Nephron (organoid): Measurements from ENCODE around the gene MSI2.
A peak's percentile ranks its signal among the peaks of the same experiment; 100 is the strongest.

Experiments
- H3K27ac Mint-ChIP-seq, 3 experiments: 2 replicates each; pipeline ENCODE4 v1.8.0; 2020; ENCODE audit warnings: mixed read lengths in 3 of 3, mild to moderate bottlenecking in 2 of 3, moderate library complexity in 1 of 3
- H3K27me3 Mint-ChIP-seq: 2 replicates; pipeline ENCODE4 v1.8.0; 2021; ENCODE audit warnings: low read depth, mild to moderate bottlenecking, moderate library complexity, mixed read lengths
- H3K36me3 Mint-ChIP-seq: 2 replicates; pipeline ENCODE4 v1.8.0; 2020; ENCODE audit warnings: low read depth, mixed read lengths
- H3K4me1 Mint-ChIP-seq: 2 replicates; pipeline ENCODE4 v1.8.0; 2020; ENCODE audit warnings: mixed read lengths
- H3K4me3 Mint-ChIP-seq, 3 experiments: 2 replicates each; pipeline ENCODE4 v1.8.0; 2020; ENCODE audit warnings: mild to moderate bottlenecking in 3 of 3, mixed read lengths in 3 of 3, moderate library complexity in 2 of 3
- H3K9me3 Mint-ChIP-seq: 2 replicates; pipeline ENCODE4 v1.8.0; 2020; ENCODE audit warnings: mixed read lengths
- CTCF ChIP-seq, 3 experiments: fragments of 200-600 bp; sonication (generic); IDR thresholded peaks; one replicate each; pipeline ENCODE4 v1.5.0; 2021; ENCODE audit warnings: antibody characterized with exemption in 3 of 3; ENCODE audit not compliant: unreplicated experiment in 3 of 3

MSI2 gene

GRCh38 chr17:57533684-57534305 is 277.5 kb downstream of the MSI2 start:
- H3K9me3 Mint-ChIP-seq = no peaks in the 10 kb centered on the region
- H3K36me3 Mint-ChIP-seq = peaks cover 8% of the 10 kb centered on the region
- no peak for TF ChIP-seq CTCF (IDR thresholded peaks at IDR 0.05; ENCODE audit: unreplicated experiment in 3 of 3)
- H3K4me3 Mint-ChIP-seq = no peak overlapping the region
- peak overlapping the region; percentile 28 to 70 (median 46) for H3K27ac Mint-ChIP-seq
- H3K4me1 Mint-ChIP-seq = peaks cover 71% of the 10 kb centered on the region
- H3K27me3 Mint-ChIP-seq = peaks cover 61% of the 10 kb centered on the region

GRCh38 chr17:57534863-57535248 is 278.5 kb downstream of the MSI2 start:
- Mint-ChIP-seq H3K27ac (peak overlapping the region; percentile 88 to 97 (median 92)), H3K4me3 (no peak overlapping the region), H3K9me3 (no peaks in the 10 kb centered on the region), H3K36me3 (peaks cover 8% of the 10 kb centered on the region), H3K27me3 (peaks cover 71% of the 10 kb centered on the region), H3K4me1 (peaks cover 69% of the 10 kb centered on the region)
- no peak for TF ChIP-seq CTCF (IDR thresholded peaks at IDR 0.05; ENCODE audit: unreplicated experiment in 3 of 3)

- TF ChIP-seq CTCF (IDR thresholded peaks at IDR 0.05; ENCODE audit: unreplicated experiment in 3 of 3) = no peak
- H3K27me3 Mint-ChIP-seq = peaks cover 73% of the 10 kb centered on the region
- peaks cover 63% of the 10 kb centered on the region for H3K4me1 Mint-ChIP-seq
- H3K4me3 Mint-ChIP-seq = peak overlapping the region in 1 of 3 experiments; percentile 34
- H3K9me3 Mint-ChIP-seq = no peaks in the 10 kb centered on the region
- H3K36me3 Mint-ChIP-seq = peaks cover 8% of the 10 kb centered on the region
- H3K27ac Mint-ChIP-seq = peak overlapping the region; percentile 88 to 97 (median 92)
These were observed 279.1 kb downstream of the MSI2 start for GRCh38 chr17:57535249-57535966.

GRCh38 chr17:57536289-57536688 is 280.0 kb downstream of the MSI2 start:
- TF ChIP-seq CTCF (IDR thresholded peaks at IDR 0.05; ENCODE audit: unreplicated experiment in 3 of 3) = no peak
- peaks cover 62% of the 10 kb centered on the region for H3K4me1 Mint-ChIP-seq
- H3K27me3 Mint-ChIP-seq = peaks cover 76% of the 10 kb centered on the region
- H3K9me3 Mint-ChIP-seq = no peaks in the 10 kb centered on the region
- H3K4me3 Mint-ChIP-seq = no peak overlapping the region
- peaks cover 8% of the 10 kb centered on the region for H3K36me3 Mint-ChIP-seq
- H3K27ac Mint-ChIP-seq = peak overlapping the region; percentile 88 to 97 (median 92)

GRCh38 chr17:57536789-57537523 is 280.6 kb downstream of the MSI2 start:
- Mint-ChIP-seq H3K27ac (peak overlapping the region; percentile 92 to 97 (median 96)), H3K9me3 (no peaks in the 10 kb centered on the region), H3K4me3 (peak overlapping the region in 1 of 3 experiments; percentile 5), H3K4me1 (peaks cover 59% of the 10 kb centered on the region), H3K36me3 (peaks cover 8% of the 10 kb centered on the region), H3K27me3 (peaks cover 74% of the 10 kb centered on the region)
- no peak for TF ChIP-seq CTCF (IDR thresholded peaks at IDR 0.05; ENCODE audit: unreplicated experiment in 3 of 3)
